K562 (cell line): ENCODE measurements around the gene RNF151. TPM values are rescaled to one million over a fixed set of nuclear protein-coding genes. Genes with fewer than 3 reads are reported as not detected.

Source experiments
- BCOR ChIP-seq: fragments of 450-650 bp; IDR thresholded peaks from 2 replicates; pipeline ENCODE4 v1.6.1; 2016
- CHD1 ChIP-seq: fragments of 200-600 bp; sonication (generic); IDR thresholded peaks from one replicate; pipeline ENCODE4 v1.6.1; 2012; ENCODE audit warnings: mild to moderate bottlenecking, moderate library complexity, low read length, inconsistent platforms
- CREB1 ChIP-seq, 2 experiments: sonication (generic) in 1 of 2; formaldehyde crosslinking in 1 of 2; IDR thresholded peaks; 2 replicates each; pipeline versions ENCODE4 v1.6.1 to v1.8.0; 2012 to 2022; ENCODE audit warnings: inconsistent platforms in 1 of 2, mild to moderate bottlenecking in 1 of 2, missing genetic modification reagents in 1 of 2, moderate library complexity in 1 of 2
- HNRNPUL1 ChIP-seq: fragments of 200-400 bp; formaldehyde crosslinking; IDR thresholded peaks from 2 replicates; pipeline ENCODE4 v1.6.1; 2017; ENCODE audit warnings: low read length
- KLF10 ChIP-seq: fragments of 250-450 bp; sonication (Bioruptor Pico); IDR thresholded peaks from 2 replicates; pipeline ENCODE4 v1.6.1; 2021; ENCODE audit warnings: matching md5 sums
- MEIS2 ChIP-seq: fragments of 450-650 bp; IDR thresholded peaks from 2 replicates; pipeline ENCODE4 v1.6.1; 2014; ENCODE audit warnings: mild to moderate bottlenecking; ENCODE audit not compliant: partially characterized antibody
- NONO ChIP-seq, 2 experiments: fragments of 200-400 bp in 1 of 2; fragments of 450-650 bp in 1 of 2; formaldehyde crosslinking in 1 of 2; IDR thresholded peaks; 2 replicates each; pipeline ENCODE4 v1.6.1; 2017; ENCODE audit warnings: low read depth in 2 of 2, mild to moderate bottlenecking in 2 of 2, moderate library complexity in 2 of 2, low read length in 1 of 2
- NR2C2 ChIP-seq, 2 experiments: fragments of 200-800 bp in 1 of 2; sonication (Bioruptor generic) in 1 of 2; sonication (generic) in 1 of 2; formaldehyde crosslinking in 1 of 2; IDR thresholded peaks; 2 replicates each; pipeline versions ENCODE4 v1.6.1 to v1.8.0; 2016 to 2022; ENCODE audit warnings: mild to moderate bottlenecking in 1 of 2, missing compliant biosample characterization in 1 of 2, missing genetic modification characterization in 1 of 2, missing genetic modification reagents in 1 of 2
- SMARCA5 ChIP-seq: fragments of 450-650 bp; IDR thresholded peaks from 2 replicates; pipeline ENCODE4 v1.6.1; 2016
- SP1 ChIP-seq: sonication (generic); formaldehyde crosslinking; IDR thresholded peaks from 2 replicates; pipeline ENCODE4 v1.8.1; 2022; ENCODE audit warnings: mild to moderate bottlenecking, missing genetic modification reagents
- TEAD1 ChIP-seq, 2 experiments: fragments of 450-650 bp in 1 of 2; sonication (generic) in 1 of 2; formaldehyde crosslinking; IDR thresholded peaks; 2 replicates each; pipeline versions ENCODE4 v1.4.0 to v1.8.0; 2020 to 2022; ENCODE audit warnings: mild to moderate bottlenecking in 2 of 2, missing genetic modification reagents in 1 of 2
- ZNF143 ChIP-seq: sonication (generic); formaldehyde crosslinking; IDR thresholded peaks from 2 replicates; pipeline ENCODE4 v1.9.0; 2022; ENCODE audit warnings: mild to moderate bottlenecking, missing genetic modification reagents
- ZNF695 ChIP-seq: fragments of 450-650 bp; formaldehyde crosslinking; IDR thresholded peaks from 2 replicates; pipeline ENCODE4 v1.4.0; 2020; ENCODE audit warnings: mild to moderate bottlenecking, moderate library complexity
- polyA plus RNA-seq, 8 experiments: library from polyadenylated mRNA; depleted of rRNA in 4 of 8; stranded (reverse) in 5 of 8; unstranded in 3 of 8; fragments of >200 nt; fragmentation: Nextera tagmentation in 2 of 8; fragmentation: Illumina TruSeq in 1 of 8; extraction: Ambion mirVana in 2 of 8; extraction: Trizol in 1 of 8; gene quantifications; 2 replicates each; pipeline versions ENCODE4 v1.2.1 to v1.2.3, GENCODE V29; 2011 to 2014; ENCODE audit warnings: inconsistent platforms in 1 of 8, missing spikeins in 1 of 8
- total RNA-seq, 7 experiments: library from RNA; depleted of rRNA in 6 of 7; stranded (reverse); fragments of >200 nt in 6 of 7; fragmentation: Illumina TruSeq in 2 of 7; extraction: Trizol in 2 of 7; gene quantifications; 2 replicates each; pipeline versions ENCODE4 v1.2.1 to v1.2.3, GENCODE V29; 2011 to 2021; ENCODE audit warnings: low replicate concordance in 1 of 7
- TF ChIP-seq, protein P1 (sequence below): IDR thresholded peaks from 2 replicates; pipeline ENCODE4 v1.6.1; 2011; ENCODE audit not compliant: insufficient read length; ENCODE audit errors: extremely low read depth
- TF ChIP-seq, protein P2 (sequence below): fragments of 250-450 bp; sonication (Bioruptor Pico); IDR thresholded peaks from 2 replicates; pipeline ENCODE4 v1.8.0; 2022; ENCODE audit warnings: inconsistent platforms, mild to moderate bottlenecking, moderate library complexity, borderline replicate concordance
- TF ChIP-seq, protein P3 (sequence below), 2 experiments: fragments of 250-450 bp in 1 of 2; fragments of 450-650 bp in 1 of 2; sonication (Bioruptor Pico) in 1 of 2; IDR thresholded peaks; 2 replicates each; pipeline versions ENCODE4 v1.6.1 to v1.8.0; 2016 to 2021; ENCODE audit warnings: mild to moderate bottlenecking in 2 of 2, moderate library complexity in 2 of 2, missing compliant biosample characterization in 1 of 2, missing genetic modification characterization in 1 of 2
- TF ChIP-seq, protein P4 (sequence below): fragments of 200-800 bp; sonication (Bioruptor generic); IDR thresholded peaks from 2 replicates; pipeline ENCODE4 v1.6.1; 2017; ENCODE audit warnings: missing genetic modification characterization, missing compliant biosample characterization

RNF151 gene
- total and polyA plus RNA-seq, 9 of the 15 experiments (the other 6 are each of a cell fraction or from before 2014, with no cell fraction given) = not detected

DNA sequence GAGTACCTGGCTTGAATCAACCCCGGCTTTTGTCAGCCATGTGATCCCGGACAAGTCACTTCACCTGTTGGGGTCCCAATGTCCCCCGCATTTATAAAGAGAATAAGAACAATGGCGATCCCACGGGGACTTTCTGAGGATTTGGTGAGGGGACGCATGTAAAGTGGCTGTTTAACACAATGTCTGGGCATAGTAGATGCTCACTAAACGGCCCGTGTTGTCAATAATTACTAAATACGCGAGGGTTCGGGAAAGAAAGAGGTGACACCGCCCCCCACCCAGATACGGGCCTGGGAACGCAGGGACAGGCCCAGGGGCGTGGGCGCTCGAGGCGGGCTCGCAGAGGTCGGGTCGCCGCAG is 24.9 kb downstream of the RNF151 start (continued):
- TF ChIP-seq, protein P1, sequence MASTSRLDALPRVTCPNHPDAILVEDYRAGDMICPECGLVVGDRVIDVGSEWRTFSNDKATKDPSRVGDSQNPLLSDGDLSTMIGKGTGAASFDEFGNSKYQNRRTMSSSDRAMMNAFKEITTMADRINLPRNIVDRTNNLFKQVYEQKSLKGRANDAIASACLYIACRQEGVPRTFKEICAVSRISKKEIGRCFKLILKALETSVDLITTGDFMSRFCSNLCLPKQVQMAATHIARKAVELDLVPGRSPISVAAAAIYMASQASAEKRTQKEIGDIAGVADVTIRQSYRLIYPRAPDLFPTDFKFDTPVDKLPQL = no peak
- TF ChIP-seq, protein P2, sequence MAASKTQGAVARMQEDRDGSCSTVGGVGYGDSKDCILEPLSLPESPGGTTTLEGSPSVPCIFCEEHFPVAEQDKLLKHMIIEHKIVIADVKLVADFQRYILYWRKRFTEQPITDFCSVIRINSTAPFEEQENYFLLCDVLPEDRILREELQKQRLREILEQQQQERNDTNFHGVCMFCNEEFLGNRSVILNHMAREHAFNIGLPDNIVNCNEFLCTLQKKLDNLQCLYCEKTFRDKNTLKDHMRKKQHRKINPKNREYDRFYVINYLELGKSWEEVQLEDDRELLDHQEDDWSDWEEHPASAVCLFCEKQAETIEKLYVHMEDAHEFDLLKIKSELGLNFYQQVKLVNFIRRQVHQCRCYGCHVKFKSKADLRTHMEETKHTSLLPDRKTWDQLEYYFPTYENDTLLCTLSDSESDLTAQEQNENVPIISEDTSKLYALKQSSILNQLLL (CRISPR knock-in tag) = 0 out of 2 replicates have a peak, but pooled peaks have one; percentile 23
- TF ChIP-seq ZNF695 (no peak), TEAD1 (CRISPR knock-in tag; IDR thresholded peaks at IDR 0.05) (no peak), MEIS2 (no peak), KLF10 (CRISPR knock-in tag) (no peak), NR2C2 (CRISPR knock-in tag; IDR thresholded peaks at IDR 0.05) (0 out of 2 replicates have a peak, but pooled peaks have one; percentile 62), NR2C2 (tag; IDR thresholded peaks at IDR 0.05) (no peak), ZNF143 (CRISPR knock-in tag) (no peak), CHD1 (no peak), BCOR (peak; percentile 74), SMARCA5 (no peak), SP1 (CRISPR knock-in tag) (peak; percentile 3; the same call in 1 of the 2 replicates), CREB1 (IDR thresholded peaks at IDR 0.05) (no peak), CREB1 (CRISPR knock-in tag; IDR thresholded peaks at IDR 0.05) (peak; percentile 49; the same call in 1 of the 2 replicates), HNRNPUL1 (no peak), NONO (IDR thresholded peaks at IDR 0.05; ENCODE audit: low read depth in 2 of 2, low read length in 1 of 2) (no peak)
- TF ChIP-seq, protein P3, sequence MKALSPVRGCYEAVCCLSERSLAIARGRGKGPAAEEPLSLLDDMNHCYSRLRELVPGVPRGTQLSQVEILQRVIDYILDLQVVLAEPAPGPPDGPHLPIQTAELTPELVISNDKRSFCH (CRISPR knock-in tag; IDR thresholded peaks at IDR 0.05) = no peak
- TF ChIP-seq, protein P3 (tag; IDR thresholded peaks at IDR 0.05) = peak; percentile 86
- TF ChIP-seq, protein P4, sequence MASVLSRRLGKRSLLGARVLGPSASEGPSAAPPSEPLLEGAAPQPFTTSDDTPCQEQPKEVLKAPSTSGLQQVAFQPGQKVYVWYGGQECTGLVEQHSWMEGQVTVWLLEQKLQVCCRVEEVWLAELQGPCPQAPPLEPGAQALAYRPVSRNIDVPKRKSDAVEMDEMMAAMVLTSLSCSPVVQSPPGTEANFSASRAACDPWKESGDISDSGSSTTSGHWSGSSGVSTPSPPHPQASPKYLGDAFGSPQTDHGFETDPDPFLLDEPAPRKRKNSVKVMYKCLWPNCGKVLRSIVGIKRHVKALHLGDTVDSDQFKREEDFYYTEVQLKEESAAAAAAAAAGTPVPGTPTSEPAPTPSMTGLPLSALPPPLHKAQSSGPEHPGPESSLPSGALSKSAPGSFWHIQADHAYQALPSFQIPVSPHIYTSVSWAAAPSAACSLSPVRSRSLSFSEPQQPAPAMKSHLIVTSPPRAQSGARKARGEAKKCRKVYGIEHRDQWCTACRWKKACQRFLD (CRISPR knock-in tag) = no peak
